ENCODE data around the gene DLGAP5. TPM values are rescaled to one million over a fixed set of nuclear protein-coding genes. Genes with fewer than 3 reads are reported as not detected.

DLGAP5 gene, protein sequence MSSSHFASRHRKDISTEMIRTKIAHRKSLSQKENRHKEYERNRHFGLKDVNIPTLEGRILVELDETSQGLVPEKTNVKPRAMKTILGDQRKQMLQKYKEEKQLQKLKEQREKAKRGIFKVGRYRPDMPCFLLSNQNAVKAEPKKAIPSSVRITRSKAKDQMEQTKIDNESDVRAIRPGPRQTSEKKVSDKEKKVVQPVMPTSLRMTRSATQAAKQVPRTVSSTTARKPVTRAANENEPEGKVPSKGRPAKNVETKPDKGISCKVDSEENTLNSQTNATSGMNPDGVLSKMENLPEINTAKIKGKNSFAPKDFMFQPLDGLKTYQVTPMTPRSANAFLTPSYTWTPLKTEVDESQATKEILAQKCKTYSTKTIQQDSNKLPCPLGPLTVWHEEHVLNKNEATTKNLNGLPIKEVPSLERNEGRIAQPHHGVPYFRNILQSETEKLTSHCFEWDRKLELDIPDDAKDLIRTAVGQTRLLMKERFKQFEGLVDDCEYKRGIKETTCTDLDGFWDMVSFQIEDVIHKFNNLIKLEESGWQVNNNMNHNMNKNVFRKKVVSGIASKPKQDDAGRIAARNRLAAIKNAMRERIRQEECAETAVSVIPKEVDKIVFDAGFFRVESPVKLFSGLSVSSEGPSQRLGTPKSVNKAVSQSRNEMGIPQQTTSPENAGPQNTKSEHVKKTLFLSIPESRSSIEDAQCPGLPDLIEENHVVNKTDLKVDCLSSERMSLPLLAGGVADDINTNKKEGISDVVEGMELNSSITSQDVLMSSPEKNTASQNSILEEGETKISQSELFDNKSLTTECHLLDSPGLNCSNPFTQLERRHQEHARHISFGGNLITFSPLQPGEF
- total RNA-seq (1 to 10 TPM in 1 of 10 donors, under 1 TPM in 4, not detected in 5; 0.07 to 5.1 (median 0.49) TPM), polyA plus RNA-seq (under 1 TPM; 0.07 to 0.22 TPM)
- long read RNA-seq, donor 1 = 0 reads
- long read RNA-seq, donor 2 = 0 reads
- long read RNA-seq, donor 3, partial matches to known transcripts = 0 of 1 reads
- long read RNA-seq, donor 3, other reads (novel, unspliced or antisense) = 0 of 1 reads

DNA sequence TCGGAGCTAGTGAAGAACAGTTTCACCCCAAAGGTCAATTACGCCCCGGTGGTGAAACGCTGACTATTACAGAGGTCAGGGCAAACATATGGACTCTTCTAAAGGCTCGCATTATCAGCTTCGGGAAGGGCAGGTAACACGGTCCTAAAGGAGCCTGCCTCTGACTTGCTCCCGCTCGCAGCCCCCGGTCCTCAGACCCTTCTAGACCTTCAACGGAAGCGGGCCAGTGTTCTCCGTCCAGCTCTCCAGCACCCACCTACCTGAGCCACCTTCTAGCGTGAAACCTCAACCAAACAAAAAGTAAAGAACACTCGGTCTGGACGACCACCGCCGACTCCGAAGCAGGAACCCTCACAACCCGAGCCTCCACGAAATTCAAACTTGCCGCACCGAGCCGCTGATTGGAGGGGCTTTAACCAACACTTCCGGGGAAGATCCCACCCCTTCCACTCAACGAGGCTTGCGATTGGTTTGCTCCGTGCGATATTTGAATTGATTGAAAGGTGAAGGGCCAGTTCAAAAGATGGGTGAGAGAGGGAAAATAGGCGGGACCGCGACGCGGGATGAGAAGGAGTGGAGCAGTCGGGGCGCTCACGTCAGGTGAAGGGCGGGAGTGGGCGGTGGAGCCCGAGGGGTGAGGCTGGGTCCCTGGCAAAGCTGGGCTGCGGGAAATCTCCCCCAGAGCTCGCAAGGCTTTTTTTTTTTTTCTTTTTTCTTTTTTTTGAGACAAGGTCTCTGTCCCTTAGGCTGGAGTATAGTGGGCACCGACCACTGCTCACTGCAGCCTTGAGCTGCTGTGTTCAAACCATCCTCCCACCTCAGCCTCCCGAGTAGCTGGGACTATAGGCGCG lies at the start of gene DLGAP5:
TSS of gene DLGAP5 (minus strand) at position 383 of the 851 bp plus-strand sequence. CDS start 2,406 bp downstream, outside the sequence.
- Histone ChIP-seq H3K4me3 (peak within 1 kb of the TSS; percentile 35 to 78 (median 59)), H3K9me3 (no peaks in the 10 kb centered on the region), H3K36me3 (no peaks in the 10 kb centered on the region), H3K27me3 (no peaks in the 10 kb centered on the region), H3K27ac (peak within 1 kb of the TSS in 8 of 10 donors; percentile 40 to 76 (median 53)), H3K4me1 (peaks cover 0 to 25% (median 6%) of the 10 kb centered on the region in 9 donors)
- ATAC-seq (peak; percentile 98 to 100 (median 99)), DNase-seq (peak; percentile 88 to 94)
- intact Hi-C loops (cut with DNase I) = no loop called here
- 2% methylated on average over 46 of the region's 46 CpGs for WGBS, 2 donors
- TF ChIP-seq CTCF (IDR thresholded peaks at IDR 0.05) = no peak

GRCh38 chr14:55240526-55241178 lies 49.3 kb upstream of the DLGAP5 start:
- no peak for TF ChIP-seq CTCF (IDR thresholded peaks at IDR 0.05)
- intact Hi-C loops (cut with DNase I) = loop anchor here in 1 of 10 donors (10.0 kb wide), 1 partner anchor 184 kb away; no protein-coding TSS in a partner anchor
- whole genome bisulfite sequencing, 2 donors = 22 to 39% methylated on average over 33 of the region's 33 CpGs
- H3K27me3 ChIP-seq = peaks cover 0 to 15% (median 4%) of the 10 kb centered on the region in 7 donors
- H3K36me3 ChIP-seq = no peaks in the 10 kb centered on the region
- ATAC-seq (peak in 2 of 8 donors; percentile 56 to 71), DNase-seq (peak in 1 of 2 donors; percentile 18)
- no peaks in the 10 kb centered on the region for H3K9me3 ChIP-seq
- H3K4me1 ChIP-seq = peaks cover 0 to 4% (median 0%) of the 10 kb centered on the region in 9 donors
- no peak overlapping the region for H3K4me3 ChIP-seq
- no peak overlapping the region for H3K27ac ChIP-seq

DNA sequence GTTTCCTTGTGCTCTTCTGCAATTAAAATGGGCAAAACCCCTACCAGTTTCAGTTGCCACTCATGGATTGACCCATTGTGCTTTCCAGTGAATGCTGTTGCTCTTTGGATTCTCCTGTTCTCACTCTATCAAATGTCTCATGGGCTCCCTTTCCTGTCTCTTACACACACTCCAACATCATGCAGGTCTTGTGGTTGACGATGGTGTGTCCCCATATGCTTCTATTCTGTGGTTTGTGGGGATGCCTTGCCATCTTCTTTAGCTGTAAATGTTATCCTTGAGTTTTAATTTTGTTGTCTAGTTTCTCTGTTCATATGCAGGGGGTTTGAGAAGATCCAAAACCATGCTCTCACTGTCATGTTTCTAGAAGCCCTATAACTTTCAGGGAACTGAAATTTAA lies 47.9 kb upstream of the DLGAP5 start:
- intact Hi-C loops (cut with DNase I) = no loop called here
- H3K27me3 ChIP-seq = peaks cover 0 to 15% (median 4%) of the 10 kb centered on the region in 7 donors
- H3K4me1 ChIP-seq = peaks cover 0 to 4% (median 0%) of the 10 kb centered on the region in 9 donors
- H3K4me3 ChIP-seq = no peak overlapping the region
- TF ChIP-seq CTCF (IDR thresholded peaks at IDR 0.05) = no peak
- no peak overlapping the region for H3K27ac ChIP-seq
- H3K36me3 ChIP-seq = no peaks in the 10 kb centered on the region
- ATAC-seq (no peak), DNase-seq (no peak)
- peaks cover 0 to 4% (median 0%) of the 10 kb centered on the region in 11 donors for H3K9me3 ChIP-seq
- WGBS, 2 donors = 81 to 96% methylated on average over 1 of the region's 1 CpG
